Right ventricle myocardium inferior (tissue), 1 donor: ENCODE results near the gene CDADC1. TPM values are rescaled to one million over a fixed set of nuclear protein-coding genes. Genes with fewer than 3 reads are reported as not detected.
"Not testable (repeated sequence)": the region's sequence is repeated elsewhere in the genome, so short reads cannot be mapped to it uniquely, and the experiment has no call there.

ENCODE experiments used
- ATAC-seq: fragments of 200-7000 bp; cut with Tn5 transposase; one replicate; pipeline ENCODE4 v1.9.1; 2020; ENCODE audit warnings: mild to moderate bottlenecking, moderate library complexity
- DNase-seq: peaks from one replicate; pipeline ENCODE4 v3.0.0; 2021; ENCODE audit errors: missing footprints
- intact Hi-C: fragments of 100-400 bp; cut with DNase I; formaldehyde crosslinking; loops from one replicate; pipeline ENCODE4 v1.11.0; 2022
- total RNA-seq: library from RNA; stranded (reverse); fragmentation: NEBNext Ultra II Directional; extraction: Animal tissue kit (Norgen Biotek cat#: 25700); gene quantifications from one replicate; pipeline ENCODE4 v1.2.1, GENCODE V29; 2021
- donor health status: DM: no; HTN: yes; CAD: no; lungs with severe emphysema.

CDADC1 gene
- total RNA-seq, 1 donor from 2014 or later: 9.3 TPM

DNA sequence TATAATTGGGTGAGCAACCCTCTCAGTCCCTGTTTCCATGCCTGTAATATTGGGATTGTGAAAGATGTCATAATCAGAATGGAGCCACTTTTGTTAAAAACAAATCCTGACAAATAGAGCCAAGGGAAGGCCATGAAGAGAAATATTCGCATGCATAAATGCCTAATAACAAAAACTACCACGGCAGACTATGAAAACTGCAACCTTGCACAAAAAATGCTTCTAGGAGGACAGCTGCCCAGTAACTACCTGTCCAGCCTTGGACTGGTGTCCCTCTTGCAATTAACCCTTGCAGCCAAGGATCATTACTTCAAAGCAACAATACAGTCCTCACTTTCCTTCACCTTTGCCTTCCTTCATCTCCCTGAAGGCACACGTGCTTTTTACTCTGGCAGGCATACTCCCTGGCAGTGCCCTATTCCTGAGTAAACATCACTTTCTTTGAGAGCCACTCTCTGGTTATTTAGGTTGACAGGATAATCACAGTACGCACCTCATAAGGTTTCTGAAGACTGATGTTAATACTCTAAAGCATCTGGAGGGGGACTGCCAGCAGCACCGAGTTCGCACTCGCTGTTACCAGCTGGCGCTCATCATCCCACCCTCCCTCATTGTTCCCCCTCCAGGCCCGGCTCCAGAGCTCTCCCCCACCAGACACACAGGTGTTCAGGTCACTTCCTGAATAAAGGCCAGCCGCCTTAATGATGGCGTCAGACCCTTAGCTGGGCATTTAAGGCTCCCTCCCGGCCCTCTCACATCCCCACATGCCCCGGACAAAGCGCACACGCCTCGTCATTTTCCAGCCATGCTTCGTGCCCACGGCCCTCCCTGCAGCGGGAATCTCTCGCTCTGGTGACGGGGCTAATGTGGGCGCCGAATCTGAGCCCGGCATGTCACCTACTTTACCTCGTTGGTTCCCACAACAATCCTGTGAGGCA lies 57.3 kb downstream of the CDADC1 start:
- intact Hi-C loops: loop anchor here (10.0 kb wide), 2 partner anchors 210 to 540 kb away; no protein-coding TSS in a partner anchor
- no peak for ATAC-seq
- DNase-seq: no peak

DNA sequence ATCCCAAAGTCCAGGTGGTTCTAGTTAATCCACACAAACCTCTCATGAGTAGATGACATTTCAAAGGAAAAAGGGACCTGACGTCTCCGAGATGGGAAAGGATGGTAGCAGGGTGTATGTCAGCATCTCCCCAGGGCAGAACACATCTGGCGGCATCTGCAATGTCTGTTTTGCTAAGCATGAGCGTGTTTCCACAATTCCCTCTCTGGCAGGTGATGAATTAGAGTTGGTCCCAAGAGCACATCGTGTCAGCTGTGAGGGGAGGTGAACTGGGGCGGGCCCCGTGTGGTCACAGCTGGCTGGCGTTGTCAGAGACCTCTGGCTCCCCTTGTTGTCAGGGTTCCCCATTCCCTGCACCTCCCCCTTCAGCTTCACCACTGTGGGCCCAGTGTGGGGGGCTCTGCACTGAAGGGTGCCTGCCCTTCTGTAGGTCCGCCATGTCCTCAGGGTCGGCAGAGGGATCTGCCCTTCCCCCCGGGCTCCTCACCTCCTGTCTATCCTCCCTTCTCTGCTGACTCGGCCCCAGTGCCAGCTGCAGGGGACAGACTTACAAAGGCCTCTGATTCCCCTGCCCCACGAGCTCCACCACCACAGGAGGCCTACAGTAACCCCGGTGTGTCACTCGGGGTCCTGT lies 58.2 kb downstream of the CDADC1 start:
- ATAC-seq (no peak), DNase-seq (no peak)
- intact Hi-C loops: loop anchor here (10.0 kb wide), 2 partner anchors 209 to 539 kb away; no protein-coding TSS in a partner anchor

DNA sequence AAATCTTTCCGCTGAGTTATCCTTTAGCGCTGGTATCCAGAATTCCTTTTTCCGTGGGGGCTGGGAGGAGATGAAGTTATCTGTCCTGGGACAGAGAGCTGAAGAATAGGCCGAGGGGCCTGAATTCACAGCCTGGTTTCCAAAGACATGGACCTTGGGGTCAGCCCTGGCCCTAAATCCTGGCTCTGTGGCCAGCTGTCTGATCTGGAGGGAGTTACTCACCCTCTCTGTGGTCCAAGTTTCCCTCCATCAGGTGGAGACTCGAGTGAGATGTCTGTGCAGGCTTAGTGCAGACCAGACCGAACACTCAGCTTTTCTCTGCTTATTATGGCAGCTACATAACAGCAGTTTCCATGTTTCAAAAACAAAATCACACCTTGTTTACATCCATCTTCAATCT lies 59.6 kb downstream of the CDADC1 start:
- ATAC-seq (peak; percentile 64), DNase-seq (no peak)
- intact Hi-C loops: loop anchor here (10.0 kb wide), 2 partner anchors 207 to 537 kb away; no protein-coding TSS in a partner anchor

DNA sequence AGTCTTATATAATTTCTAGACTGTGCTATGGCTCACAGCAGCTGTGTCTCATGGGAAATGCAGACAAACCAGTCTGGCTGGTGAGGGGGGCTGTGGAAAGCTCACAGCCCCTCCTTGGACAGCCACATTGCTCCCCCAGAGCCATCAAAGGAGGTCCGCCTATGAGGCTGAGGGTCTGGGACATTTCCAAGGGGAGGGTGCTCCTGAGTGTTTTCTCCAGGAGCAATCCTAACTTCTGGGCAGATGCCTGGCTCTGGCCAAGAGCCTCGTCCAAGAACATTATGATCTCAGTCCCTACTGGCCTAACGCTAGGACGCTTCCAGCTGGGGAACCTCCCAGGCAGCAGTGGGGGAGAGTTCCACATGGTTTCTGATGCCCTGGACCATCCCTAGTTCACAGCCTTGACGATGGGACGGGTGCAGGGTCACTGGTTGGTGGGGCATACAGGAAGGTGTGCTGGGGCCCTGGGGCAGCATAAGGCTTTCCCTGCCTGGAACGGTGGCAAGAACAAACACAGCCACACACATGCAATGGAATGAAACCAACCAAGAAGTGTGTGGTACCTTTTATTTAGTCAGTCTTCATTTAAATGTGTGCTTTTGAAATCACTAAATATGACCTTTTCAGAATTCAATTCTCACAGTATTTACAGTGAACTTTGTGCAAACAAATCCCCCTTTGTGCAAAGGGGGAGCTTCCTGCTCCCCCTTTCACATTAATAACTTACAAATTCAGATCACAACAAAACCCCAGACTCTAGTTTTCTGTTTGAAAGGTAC lies 60.6 kb downstream of the CDADC1 start:
- DNase-seq (peak; percentile 89), ATAC-seq (peak; percentile 93)
- intact Hi-C loops: loop anchor here (2.0 to 10.0 kb wide), 4 partner anchors 93 to 537 kb away; no protein-coding TSS in a partner anchor

DNA sequence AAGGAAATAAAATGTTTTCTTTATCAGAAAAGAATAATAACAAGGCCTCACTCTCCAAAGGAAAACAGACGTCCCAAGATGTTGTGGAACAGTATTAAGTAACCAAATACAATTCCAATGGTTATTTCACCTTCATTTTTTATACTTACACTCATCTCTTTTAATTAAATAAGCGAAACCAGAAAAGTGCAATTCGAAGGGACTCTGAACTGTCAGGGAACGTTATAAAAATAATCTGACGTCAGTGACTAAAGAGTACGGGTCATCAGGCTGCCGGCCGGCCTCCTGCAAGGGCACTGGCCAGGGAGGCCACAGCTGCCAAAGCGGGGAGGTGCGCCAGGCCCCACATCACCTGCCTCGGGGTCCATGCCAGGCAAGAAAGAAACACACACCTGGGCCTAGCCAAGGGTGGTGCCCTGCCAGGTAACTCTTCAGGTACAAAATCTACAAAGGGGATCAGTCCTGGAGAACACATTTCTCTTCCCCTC lies 61.2 kb downstream of the CDADC1 start:
- ATAC-seq: peak; percentile 13
- DNase-seq: no peak
- intact Hi-C loops: loop anchor here (2.0 to 10.0 kb wide), 4 partner anchors 92 to 536 kb away; no protein-coding TSS in a partner anchor

DNA sequence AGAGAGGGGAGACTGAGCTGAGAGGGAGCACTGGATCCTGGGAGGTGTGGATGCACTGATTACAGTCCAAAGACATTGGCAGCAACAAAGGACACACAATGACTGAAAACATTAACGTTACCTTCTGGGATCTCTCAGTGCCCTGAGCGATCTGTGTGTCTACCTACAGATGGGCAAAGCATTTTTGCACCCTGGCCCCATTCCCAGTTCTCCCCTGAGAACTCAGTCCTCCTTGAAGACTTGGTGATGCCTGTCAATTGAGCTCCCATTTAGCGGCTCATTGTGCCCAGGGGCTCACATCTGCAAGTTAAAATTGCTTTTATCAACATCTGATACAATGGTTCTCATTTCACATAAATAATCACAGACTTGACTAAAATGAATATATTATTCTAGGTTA lies 62.5 kb downstream of the CDADC1 start:
- no peak for ATAC-seq
- intact Hi-C loops: no loop called here
- no peak for DNase-seq

DNA sequence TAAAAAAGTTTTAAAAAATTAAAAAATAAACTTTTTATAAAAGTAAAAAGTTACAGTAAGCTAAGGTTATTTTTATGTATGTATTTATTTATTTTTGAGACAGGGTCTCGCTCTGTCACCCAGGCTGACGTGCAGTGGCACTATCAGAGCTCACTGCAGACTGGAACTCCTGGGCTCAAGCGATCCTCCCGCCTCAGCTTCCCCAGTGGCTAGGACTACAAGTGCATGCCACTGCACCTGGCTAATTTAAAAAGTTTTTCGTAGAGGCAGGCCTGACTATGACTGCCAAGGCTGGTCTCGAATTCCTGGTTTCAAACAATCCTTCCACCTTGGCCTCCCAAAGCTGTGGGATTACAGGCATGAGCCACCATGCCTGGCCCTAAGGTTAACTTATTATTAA lies 64.1 kb downstream of the CDADC1 start:
- intact Hi-C loops: no loop called here
- DNase-seq (no peak), ATAC-seq (no peak)

DNA sequence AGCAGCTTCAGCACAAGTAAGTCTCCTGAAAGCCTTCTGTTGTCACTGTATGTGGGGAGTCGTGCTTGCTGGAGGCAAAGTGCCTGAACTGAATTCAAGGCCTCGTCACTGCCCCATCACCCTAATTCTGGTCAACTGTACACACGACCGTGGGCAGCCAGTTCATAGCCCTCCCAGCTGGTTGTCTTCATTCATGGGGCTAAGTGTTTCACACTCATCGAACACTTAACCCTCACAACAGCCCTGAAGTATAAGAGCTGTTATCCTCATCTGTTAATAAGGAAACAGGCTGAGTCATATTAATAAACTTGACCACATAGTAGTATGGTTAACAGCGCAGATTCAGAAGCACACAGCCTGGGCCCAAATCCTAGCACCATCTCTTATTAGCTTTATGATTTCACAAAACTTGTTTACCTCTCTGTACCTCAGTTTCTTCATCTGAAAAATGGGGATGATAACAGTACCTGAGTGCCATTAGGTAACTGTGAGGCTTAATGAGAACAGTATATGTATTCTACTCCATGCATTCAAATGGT lies 66.7 kb downstream of the CDADC1 start:
- intact Hi-C loops: no loop called here
- DNase-seq: no peak
- ATAC-seq: peak; percentile 12

DNA sequence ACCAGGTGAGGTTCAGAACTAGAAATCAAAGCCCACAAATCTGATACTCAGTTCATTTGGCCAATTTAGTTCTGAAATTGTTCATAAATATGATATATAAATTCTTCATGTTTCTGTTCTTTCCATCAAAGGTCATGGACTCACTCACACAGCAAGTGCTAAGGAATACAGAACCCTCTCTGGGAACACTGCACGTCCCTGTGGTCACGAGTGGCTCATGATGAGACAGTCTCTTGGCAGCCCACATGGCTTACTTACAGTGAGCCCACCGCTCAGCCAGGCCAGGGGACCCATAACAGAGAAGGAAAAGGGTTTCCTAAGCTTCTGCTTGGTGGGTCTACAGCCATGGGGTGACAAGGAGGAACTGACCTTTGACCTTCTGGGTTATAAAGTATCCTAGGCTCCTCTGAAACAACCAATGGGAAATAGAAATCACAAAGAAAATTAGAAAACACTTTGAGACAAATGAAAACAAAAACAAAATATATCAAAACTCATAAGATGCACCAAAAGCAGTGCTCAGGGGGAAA lies 67.4 kb downstream of the CDADC1 start:
- intact Hi-C loops: no loop called here
- DNase-seq (no peak), ATAC-seq (no peak)

DNA sequence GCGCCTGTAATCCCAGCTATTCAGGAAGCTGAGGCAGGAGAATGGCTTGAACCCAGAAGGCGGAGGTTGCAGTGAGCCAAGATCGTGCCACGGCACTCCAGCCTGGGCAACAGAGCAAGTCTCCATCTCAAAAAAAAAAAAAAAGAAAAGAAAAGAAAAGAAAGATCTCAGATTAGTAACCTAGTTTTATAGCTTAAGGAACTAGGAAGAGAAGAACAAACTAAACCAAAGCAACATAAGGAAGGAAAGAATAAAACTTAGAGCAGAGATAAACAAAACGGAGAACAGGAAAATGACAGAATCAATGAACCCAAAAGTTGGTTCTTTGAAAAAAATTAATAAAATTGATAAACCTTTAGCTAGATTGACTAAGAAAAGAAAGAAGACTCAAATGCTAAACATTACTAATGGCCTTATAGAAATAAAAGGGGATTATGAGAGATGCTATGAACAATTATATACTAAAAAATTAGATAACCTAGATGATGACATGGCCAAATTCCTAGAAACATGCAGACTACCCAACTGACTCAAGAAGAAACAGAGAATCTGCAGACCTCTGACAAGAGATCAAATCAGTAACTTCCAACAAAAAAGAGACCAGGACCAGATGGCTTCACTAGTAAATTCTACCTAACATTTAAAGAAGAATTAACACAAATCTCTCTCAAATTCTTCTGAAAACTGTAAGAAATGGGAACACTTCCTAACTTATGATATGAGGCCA lies 68.2 kb downstream of the CDADC1 start:
- DNase-seq: no peak
- intact Hi-C loops: no loop called here
- ATAC-seq: no peak

DNA sequence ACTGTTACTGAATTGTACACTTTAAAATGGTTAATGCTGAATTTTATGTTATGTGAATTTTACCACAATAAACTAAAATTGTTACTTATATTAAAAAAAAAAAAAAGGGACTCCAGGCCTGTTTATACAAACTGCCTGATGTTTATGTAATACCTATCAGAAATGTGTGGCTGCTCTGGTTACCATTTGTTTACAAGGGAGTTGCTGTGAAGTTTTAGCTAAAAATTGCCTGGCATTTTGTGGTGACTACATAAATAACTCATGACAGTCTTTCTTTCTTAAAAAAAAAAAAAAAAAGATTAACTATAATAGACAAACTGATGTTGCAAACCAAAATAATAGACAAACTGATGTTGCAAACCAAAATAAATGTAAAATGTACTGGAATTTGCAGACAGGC lies 71.8 kb downstream of the CDADC1 start:
- no peak for ATAC-seq
- intact Hi-C loops: no loop called here
- DNase-seq: no peak

DNA sequence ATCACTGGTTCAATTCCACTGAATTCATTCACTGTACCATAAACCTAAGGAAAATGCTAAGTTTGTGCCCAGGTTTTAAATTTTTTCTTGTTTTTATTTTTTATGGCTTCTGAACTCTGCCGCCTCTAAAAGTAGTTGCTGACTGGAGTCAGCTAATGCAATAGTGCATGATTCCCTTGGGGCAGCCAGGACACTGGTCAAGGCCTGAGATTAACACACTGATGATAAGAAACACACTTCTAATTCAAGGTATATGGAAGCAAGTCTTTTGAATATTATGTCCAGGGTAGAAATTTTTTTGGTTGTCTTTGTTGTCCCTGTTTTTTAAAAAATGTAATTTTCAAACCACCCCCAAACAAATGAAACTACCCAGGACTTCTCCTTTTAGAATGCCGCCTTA lies 72.2 kb downstream of the CDADC1 start:
- no peak for DNase-seq
- no peak for ATAC-seq
- intact Hi-C loops: no loop called here

DNA sequence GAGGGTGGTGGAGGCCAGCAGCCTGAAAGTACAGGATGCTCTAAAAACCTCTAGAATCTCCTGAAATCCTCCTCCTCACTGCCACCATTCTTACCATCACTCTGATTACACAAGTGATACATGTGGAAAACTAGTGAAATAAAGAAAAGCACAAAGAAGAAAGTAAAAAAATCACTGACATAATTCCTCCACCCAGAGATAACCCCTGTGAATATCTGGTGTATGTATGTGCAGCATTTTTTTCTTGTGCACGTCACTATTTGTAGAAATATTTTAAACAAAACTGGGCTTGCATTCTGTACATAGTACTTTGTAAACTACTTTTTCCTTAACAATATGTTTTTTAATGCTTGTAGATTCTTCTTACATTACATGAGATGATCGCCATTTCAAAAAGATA lies 73.2 kb downstream of the CDADC1 start:
- DNase-seq (no peak), ATAC-seq (no peak)
- intact Hi-C loops: no loop called here

DNA sequence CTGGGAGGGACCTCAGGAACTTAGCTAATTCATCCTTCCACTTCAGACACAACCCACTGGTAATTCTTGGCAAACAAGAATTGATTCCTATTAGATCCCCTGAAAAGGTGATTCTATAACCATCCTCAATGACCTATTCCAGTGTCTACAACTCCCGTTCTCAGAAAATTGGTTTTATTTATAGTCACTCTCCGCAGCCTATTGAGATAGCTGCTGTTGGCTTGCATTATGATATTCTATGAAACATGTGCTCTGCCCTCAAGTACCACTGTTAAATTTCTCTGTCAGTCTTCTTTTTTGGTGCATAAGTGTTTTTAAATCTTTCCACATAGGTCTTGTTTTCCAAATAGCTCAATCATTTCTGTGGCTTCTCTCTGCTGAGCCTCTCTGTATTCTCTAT lies 75.0 kb downstream of the CDADC1 start:
- ATAC-seq (no peak), DNase-seq (no peak)
- intact Hi-C loops: no loop called here

DNA sequence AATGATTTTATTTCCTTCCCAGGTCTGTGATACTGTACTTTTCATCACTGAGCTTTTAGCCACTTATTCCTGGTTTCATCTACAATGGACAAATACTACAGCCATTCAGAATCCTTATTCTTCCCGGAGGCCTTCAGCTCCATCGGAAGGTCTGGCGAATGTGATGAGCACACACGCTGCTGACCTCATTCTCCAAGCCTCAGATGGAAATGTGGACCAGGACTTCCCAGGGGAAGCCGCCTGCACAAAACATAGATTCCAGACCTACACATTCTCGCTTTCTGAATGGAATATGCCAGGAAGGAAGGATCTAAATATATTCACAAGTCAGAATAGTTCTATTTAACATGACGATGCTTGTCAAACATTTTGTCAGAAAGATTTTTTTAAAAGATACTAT lies 75.6 kb downstream of the CDADC1 start:
- intact Hi-C loops: no loop called here
- no peak for DNase-seq
- ATAC-seq: no peak

DNA sequence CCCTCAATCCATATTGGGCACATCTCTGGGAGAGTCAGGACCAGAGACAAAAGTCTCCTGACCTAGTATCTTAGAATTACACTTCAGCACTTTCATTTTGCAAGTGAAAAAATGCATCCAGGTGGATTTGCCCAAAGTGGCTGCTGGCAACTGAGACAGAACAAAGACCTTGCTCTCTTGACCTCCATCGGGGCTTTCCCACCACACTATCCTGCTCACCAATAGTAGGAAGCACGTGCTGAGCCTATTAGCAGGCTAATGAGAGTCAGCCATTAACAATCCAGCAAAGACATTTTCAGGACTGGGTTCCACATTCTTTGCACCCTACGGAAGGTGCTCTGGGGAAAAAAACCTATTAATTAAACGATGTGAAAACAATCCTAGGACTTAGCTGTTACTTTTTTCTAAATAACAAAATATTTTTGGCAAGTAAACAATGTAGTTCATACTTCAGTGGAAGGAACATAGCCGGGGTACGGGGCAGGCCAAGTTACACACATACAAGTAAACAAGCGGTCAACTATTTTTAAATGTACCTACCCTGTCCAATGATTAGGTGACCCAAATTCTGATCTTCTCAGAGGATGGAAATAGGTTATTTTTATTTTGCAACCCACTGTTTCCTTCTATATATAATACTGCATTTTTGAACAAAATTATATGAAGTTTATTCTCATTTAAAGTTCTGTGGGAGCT lies 78.6 kb downstream of the CDADC1 start:
- ATAC-seq (peak; percentile 59), DNase-seq (no peak)
- intact Hi-C loops: no loop called here

DNA sequence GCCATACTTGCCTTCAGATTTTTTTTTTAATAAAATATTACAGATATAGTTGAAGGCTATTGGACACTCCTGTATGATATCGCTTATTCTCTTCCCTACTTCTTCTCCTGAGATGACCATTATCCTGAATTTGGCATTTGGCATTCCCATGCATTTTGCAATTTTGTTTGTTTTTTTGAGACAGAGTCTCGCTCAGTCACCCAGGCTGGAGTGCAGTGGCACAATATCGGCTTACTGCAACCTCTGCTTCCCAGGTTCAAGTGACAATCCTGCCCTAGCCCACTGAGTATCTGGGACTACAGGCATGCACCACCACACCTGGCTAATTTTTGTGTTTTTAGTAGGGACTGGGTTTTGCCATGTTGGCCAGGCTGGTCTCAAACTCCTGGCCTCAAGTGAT lies 79.4 kb downstream of the CDADC1 start:
- DNase-seq, ATAC-seq, intact Hi-C loops: not testable (repeated sequence)
